Measurements from ENCODE around the gene IRAK2.
A peak's percentile ranks its signal among the peaks of the same experiment; 100 is the strongest.

The IRAK2 gene

GRCh38 chr3:10188804-10189556, 24.3 kb downstream of the IRAK2 start:
- DNase-seq (ENCODE audit: low read depth in 1 of 2, low spot score in 1 of 2): no peak

- no peak for DNase-seq (ENCODE audit: low read depth in 1 of 2, low spot score in 1 of 2)
Measured at GRCh38 chr3:10189557-10190354, 25.0 kb downstream of the IRAK2 start.

- DNase-seq (ENCODE audit: low read depth in 1 of 2, low spot score in 1 of 2): peak in 1 of 2 donors; percentile 21
Measured at GRCh38 chr3:10192953-10193691, 28.4 kb downstream of the IRAK2 start.

GRCh38 chr3:10193692-10194327, 29.1 kb downstream of the IRAK2 start:
- no peak for DNase-seq (ENCODE audit: low read depth in 1 of 2, low spot score in 1 of 2)

GRCh38 chr3:10194328-10195071, 29.8 kb downstream of the IRAK2 start:
- DNase-seq (ENCODE audit: low read depth in 1 of 2, low spot score in 1 of 2): no peak

GRCh38 chr3:10195366-10196089, 30.8 kb downstream of the IRAK2 start:
- DNase-seq (ENCODE audit: low read depth in 1 of 2, low spot score in 1 of 2): no peak

- no peak for DNase-seq (ENCODE audit: low read depth in 1 of 2, low spot score in 1 of 2)
Measured at GRCh38 chr3:10196389-10197052, 31.8 kb downstream of the IRAK2 start.

GRCh38 chr3:10198226-10198625, 33.5 kb downstream of the IRAK2 start:
- DNase-seq (ENCODE audit: low read depth in 1 of 2, low spot score in 1 of 2): no peak

GRCh38 chr3:10198761-10199649, 34.3 kb downstream of the IRAK2 start:
- peak; percentile 36 to 40 for DNase-seq (ENCODE audit: low read depth in 1 of 2, low spot score in 1 of 2)

- no peak for DNase-seq (ENCODE audit: low read depth in 1 of 2, low spot score in 1 of 2)
Measured at GRCh38 chr3:10204921-10205320, 40.2 kb downstream of the IRAK2 start.

GRCh38 chr3:10205451-10206165, 40.9 kb downstream of the IRAK2 start:
- DNase-seq (ENCODE audit: low read depth in 1 of 2, low spot score in 1 of 2): no peak

GRCh38 chr3:10206166-10206511, 41.4 kb downstream of the IRAK2 start:
- no peak for DNase-seq (ENCODE audit: low read depth in 1 of 2, low spot score in 1 of 2)

GRCh38 chr3:10213156-10213792, 48.6 kb downstream of the IRAK2 start:
- no peak for DNase-seq (ENCODE audit: low read depth in 1 of 2, low spot score in 1 of 2)

- DNase-seq (ENCODE audit: low read depth in 1 of 2, low spot score in 1 of 2): no peak
Measured at GRCh38 chr3:10215578-10216368, 51.1 kb downstream of the IRAK2 start.

GRCh38 chr3:10217359-10217758, 52.6 kb downstream of the IRAK2 start:
- no peak for DNase-seq (ENCODE audit: low read depth in 1 of 2, low spot score in 1 of 2)

GRCh38 chr3:10219737-10220136, 55.0 kb downstream of the IRAK2 start:
- DNase-seq (ENCODE audit: low read depth in 1 of 2, low spot score in 1 of 2): no peak

Measured in activated T-helper 1 cell treated with anti-CD3 and anti-CD28 coated beads, Interleukin-2, amount 50 U/mL, for 16 hours (primary cell).